Stimulated activated CD8-positive, alpha-beta memory T cell treated with anti-CD3 and anti-CD28 coated beads, Interleukin-4, amount 100 ng/mL, for 24 hours (primary cell): ENCODE data around the gene FUZ.

ENCODE experiments used
- DNase-seq: peaks from one replicate; pipeline ENCODE4 v3.0.0-alpha.2; 2020; ENCODE audit warnings: low read depth

FUZ gene

DNA sequence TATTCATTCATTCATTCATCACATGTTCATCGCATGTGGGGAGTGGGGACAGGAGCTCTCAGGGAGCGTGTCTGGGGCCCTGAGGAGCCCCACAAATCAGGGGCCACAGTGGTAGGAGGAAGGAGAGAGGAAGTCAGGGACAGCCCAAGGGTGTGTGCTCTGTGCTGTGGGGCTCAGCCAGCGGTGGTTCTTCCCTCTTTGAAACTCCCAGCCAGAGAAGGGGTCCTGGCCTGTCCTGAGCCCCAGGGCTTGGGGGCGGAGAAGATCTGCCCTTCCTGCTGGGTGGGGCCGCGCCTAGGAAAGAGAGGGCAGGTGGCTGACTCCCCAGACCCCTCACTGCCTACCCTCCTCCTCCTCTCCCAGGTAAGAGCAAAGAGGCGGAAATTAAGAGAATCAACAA is 31.7 kb downstream of the FUZ start:
- DNase-seq: no peak

DNA sequence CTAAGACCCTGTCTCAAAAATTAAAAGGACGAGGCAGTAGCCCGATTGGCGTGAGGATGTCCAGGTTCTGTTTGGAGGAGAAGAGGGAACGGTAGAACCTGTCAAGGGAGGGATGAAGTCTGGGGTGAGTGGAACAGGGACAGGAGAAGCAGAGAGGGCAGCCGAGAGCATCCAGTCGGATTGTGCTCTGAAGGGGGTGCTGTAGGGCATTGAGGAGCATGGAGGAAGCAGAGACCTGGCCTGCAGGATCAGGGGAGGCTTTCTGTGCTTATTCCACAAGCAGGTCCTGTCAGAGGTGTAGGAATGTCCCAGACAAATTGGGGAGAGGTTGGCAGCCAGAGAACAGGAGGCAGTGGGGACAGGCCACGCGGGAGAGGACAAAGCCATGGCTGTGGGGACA is 32.2 kb downstream of the FUZ start:
- DNase-seq: no peak

DNA sequence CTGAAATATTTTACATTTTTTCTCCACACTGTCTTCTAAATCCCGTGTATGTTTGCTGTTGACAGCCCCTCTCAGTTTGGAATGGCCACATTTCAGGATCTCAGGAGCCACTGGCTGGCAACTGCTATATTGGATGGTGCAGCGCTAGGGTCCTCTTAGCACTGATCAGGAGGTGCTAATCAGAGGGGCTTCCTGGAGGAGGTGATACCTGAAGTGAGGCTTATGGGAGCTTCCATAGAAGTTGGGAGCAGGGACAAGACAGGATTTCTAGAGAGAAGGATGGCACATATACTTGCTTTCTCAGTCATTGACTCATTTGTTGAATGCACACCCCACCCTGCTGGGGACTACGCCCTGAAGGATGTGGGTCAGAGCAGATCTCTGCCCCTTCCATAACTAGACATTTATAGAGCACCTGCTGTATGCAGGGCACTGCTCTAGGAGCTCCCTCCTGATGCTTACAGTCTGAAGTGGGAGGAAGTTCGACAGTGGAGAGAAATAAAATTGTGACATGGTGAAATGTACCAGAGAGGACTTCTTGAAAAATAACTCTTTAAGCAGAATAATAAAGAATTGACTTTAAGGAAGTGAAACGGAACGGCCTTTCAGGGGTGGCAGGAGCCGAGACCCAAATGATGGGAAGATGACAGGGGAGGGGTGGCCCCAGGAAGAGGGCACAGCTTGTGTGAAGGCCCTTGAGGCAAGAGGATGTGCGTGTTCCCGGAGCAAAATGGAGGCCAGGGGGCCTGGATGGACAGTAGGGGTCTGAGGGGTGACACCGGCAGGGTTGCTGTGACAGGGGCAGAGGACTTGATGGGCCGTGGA is 33.1 kb downstream of the FUZ start:
- no peak for DNase-seq

DNA sequence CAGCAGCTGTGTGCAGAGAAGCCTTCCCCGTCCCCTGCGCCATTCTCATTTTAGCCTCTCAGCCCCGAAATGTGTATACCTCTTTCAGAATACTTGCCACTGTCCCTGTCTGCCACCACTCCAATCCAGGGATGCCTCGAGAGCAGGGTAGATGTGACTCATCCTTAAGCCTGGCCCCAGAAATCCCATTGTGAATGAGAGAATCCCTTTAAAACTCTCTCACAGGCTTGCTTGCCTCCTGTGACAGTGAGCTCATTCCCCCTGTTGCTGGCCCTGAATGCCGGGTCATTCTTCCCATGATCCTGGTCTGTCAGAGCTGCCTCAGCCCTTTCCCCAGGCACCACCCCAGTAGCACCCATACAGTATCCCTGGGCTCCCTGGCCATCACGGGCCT is 36.7 kb downstream of the FUZ start:
- DNase-seq: no peak

DNA sequence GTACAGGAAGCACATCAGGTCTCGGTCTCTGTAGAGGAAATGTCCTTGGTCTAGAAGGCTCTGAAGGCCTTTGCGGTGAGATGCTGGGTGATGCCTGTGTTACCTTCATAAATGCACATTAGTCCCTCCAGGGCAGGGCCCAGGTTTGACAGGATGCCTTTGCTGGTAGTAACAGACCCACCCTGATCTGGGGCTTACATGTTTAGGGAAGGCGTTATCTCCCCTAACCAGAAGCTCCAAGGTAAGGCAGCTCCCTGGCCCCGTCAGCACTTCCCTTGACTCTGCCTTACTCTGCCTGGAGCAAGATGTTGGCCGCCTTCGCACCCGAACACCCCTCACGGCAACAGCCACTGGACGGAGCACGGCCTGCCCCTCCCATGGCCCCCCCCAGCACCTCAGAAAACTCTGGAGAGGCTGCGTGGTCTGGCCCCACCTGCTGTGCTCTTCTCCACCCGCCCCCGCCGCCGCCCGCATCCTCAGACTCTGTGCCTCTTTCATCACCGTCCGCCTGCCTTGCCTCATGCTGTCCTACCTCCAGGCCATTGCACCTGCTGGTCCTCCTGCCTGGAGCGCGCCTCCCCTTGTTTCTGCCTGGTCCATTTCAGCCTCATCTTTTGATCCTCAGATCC is 37.2 kb downstream of the FUZ start:
- no peak for DNase-seq

DNA sequence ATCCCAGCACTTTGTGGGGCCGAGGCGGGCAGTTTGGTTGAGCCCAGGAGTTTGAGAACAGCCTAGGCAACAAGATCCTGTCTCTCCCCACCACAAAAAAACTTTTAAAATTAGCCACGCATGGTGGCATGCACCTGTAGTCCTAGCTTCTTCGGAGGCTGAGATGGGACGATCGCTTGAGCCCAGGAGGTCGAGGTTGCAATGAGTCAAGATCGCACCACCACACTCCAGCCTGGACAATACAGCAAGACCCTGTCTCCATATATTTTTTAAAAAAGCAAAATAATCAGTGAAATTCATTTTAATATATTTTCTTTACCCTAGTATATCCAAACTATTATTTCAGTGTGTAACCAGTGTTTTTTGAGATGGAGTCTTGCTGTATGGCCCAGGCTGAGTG is 38.1 kb downstream of the FUZ start:
- no peak for DNase-seq

DNA sequence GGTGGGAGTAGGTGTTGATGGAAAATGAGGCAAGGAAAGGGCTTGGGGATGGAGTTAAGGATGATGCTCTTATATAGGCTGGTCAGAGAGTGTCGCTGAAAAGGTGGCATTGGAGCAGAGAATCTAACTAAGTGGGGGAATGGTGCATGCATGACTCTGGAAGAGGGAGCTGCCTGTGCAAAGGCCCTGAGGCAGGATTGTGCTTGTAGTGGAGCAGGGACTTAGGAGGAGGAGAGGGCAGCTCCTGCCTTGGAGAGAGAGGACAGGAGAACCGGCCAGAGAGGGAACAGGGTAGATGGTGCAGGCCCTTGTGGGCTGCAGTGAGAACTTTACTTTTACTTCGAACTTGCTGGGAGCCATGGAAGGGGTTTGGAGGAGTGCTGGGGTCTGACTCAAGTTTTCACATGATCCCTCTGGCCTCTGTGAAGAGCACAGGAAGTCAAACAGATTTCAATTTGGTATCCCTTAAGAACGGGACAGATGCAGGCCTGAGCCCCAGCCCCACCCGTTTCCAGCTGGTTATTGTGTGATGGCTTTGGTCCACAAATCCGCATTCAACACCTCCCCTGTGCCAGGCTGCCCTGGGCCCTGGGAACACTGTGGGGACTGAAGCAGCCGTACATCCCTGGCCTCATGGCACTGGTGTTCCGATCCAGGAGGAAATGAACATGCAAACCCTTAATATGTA is 39.3 kb downstream of the FUZ start:
- no peak for DNase-seq

DNA sequence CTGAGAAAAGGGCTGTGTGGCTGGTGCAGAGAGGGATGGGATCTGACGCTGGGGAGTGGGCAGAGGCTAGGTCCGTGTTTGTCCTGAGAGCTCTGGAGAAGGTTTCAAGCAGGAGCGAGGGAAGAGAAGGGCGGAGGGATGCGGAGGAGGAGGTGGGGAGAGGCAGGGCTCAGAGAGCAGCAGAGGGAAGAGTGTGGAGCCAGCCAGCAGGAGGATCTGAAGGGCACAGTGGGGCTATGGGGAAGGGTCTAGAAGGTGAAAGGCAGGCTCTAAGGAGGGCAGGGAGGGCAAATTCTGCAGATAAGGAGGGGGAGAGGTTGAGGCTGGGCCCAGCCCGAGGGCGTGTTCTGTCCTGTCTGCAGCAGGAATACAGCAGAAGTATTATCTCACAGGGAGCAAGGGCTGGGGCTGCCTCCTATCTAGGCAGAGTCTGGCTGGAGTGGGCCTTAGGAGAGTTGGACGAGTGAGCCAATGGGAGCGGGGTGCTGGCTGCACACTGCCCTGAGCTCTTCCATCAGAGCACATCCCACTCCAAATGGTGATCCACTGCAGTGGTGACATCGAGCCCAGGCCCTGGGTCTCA is 40.2 kb downstream of the FUZ start:
- no peak for DNase-seq

DNA sequence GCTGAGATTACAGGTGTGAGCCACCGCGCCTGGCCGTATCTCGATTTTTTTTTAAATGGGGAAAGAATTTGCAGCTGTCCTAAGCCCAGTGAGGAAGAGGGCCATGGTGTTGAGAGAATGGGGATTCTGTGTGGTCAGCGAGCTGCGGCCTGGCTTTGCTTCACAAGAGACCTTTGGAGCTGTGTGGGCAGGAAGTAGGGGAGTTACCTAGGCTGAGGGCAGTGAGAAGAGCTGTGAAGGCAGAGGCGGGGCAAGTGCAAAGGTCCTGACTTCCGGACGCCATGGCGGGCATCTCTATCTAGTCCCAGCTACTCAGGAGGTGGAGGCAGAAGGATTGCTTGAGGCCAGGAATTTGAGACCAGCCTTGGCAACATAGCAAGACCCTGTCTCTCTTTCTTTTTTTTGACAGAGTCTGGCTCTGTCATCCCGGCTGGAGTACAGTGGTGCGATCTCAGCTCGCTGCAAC is 41.4 kb downstream of the FUZ start:
- no peak for DNase-seq

DNA sequence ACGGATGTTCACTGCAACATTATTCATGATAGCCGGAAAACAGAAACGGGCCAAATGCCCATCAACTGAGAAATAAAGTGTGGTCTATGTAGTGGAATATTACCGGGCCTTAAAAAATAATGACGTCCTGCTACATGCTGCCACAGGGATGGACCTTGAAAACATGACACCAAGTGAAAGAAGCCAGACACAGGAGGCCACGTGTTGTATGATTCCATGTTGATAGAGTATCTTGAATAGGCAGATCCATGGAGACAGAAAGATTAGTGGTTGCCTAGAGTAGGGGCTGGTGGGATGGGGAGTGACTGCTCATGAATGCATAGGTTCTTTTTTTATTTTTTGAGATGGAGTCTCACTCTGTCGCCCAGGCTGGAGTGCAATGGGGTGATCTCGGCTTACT is 42.6 kb downstream of the FUZ start:
- DNase-seq: no peak

DNA sequence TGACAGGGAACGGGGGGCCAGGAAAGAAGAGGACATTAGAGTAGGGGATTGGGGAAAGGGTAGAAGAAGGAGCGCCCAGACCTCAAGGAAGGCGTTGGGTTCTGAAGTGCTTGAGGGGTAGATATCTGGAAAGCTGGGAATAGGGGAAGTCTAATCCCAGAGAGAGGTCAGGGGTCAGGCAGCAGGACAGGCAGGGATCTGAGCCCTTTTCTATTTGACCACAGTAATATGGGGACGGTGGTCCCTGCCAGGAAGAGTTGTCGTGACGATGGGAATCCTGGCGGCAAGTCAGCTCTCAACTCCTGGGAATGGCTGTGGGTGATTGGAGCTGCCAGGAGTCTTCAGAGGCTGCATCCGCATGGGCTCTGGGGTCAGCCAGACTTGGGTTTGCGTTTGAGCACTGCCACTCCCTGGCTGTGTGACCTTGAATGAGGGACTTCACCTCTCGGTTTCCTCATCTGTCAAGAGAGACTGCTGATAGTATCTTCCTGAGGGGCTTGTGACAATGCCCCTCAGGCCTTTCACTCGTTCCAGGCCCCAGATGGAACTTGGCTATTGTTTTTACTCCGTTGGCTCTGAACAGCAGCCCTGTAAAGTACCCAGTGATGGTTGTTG is 45.0 kb downstream of the FUZ start:
- DNase-seq: no peak

DNA sequence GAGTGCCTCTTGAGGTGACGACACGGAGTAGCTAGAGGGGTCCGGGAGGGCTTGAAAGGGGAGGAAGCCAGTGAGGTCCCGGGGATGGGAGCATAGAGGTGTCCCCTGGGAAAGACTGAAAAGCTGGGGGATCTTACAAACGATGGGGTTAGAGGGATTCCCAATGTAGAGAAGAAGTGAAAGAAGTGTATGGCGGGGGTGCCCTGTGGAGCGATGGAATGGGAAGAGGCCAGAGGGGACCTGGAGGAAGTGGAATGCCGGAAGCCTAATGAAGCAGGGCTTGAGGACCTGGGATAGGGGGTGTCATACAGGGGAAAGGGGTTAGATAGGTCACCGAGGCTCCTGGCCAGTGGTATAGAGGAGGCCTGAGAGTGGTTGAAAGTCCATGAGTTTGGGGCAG is 45.7 kb downstream of the FUZ start:
- DNase-seq: no peak

DNA sequence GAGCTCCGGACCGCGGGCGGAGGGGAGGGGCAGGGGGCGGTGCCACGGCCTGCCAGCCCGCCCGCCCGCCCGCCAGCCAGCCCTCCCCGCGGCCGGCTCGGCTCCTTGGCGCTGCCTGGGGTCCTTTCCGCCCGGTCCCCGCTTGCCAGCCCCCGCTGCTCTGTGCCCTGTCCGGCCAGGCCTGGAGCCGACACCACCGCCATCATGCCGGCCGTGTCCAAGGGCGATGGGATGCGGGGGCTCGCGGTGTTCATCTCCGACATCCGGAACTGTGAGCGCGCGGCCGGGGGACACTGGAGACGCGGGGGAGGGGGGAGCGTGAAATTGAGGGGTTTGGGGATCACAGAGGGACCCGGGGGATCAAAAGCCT is 46.2 kb downstream of the FUZ start, which contains the start of gene AP2A1:
Gene AP2A1, plus strand, starts transcription at position 72 of the 370 bp plus-strand sequence. Its CDS starts 133 bp downstream, at position 205.
- no peak for DNase-seq

DNA sequence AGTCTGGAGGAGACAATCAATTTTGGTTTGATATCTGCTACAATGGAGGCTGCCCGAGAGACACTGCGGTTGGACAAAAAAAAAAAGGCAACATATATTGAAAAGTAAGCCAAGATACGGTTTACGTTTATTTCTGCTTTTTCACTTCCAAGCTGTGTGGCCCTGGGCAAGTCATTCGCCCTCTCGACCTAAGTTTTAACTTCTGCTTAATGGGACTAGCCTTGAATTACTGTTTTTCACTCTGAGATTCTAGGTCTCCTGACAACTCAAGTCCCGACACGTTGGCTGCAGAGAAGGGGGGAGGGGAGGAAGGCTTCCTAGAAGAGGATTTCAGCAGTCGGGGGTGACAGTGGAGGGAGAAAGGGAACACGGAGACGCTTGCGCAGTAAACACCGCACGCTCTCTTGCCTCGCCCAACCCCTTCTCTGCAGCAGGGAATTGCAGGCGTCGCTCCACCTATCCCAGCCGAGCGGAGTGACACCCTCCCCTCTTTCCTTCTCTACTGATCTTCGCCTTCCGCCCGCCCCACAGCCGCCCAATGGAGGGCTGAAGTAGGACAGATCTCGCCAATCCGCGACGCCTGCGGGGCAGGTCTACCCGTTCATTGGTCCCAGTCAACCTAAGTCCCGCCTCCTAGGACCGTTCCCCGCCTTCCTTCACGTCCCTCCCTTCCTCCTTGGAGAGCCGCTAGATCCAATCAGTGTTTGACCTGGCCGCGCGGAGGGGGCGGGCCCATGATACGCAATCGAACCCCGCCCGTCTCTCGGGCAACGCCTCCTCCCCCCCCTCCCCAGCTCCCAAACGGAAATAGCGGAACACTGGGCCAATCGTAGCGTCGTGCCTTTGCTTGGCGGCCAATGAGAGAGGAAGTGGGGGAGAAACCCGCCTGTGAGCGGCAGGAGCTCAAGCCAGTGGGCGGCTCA is 46.8 kb downstream of the FUZ start:
- peak; percentile 97 for DNase-seq

DNA sequence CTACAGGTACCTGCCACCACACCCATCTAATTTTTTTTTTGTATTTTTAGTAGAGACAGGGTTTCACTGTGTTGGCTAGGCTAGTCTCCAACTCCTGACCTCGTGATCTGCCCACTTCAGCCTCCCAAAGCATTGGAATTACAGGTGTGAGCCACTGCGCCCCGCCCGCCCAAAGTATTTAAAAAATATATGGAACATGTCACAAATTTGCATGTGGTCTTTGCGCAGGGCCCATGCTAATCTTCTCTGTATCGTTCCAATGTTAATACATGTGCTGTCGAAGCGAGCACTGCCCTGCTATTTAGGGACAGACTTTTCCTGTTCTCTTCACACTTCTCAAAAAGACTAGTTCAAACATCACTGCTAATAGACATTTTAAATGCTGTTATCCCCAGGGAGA is 48.8 kb downstream of the FUZ start:
- DNase-seq: no peak

DNA sequence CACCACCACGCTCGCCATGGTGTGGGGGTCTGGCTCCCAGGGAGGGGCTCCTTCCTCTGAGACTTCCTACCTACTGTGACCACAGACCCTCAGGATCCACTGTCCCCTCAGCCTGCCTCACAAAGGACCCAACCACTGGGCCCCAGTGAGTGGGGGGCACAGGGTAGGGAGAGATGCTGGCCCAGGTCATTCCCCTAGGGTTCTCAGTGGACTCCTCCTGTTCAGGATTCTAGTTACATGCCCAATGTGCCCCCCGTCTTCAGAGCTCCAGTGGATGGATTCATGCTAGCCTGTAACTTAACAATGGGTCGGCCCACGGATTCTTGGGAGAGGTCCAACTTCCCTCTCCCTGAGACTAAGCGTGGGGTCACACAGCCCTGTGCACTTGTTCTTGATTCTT is 49.9 kb downstream of the FUZ start, which contains the start of gene TSKS:
Gene TSKS, minus strand, starts transcription at position 77 of the 400 bp plus-strand sequence. Its CDS starts 59 bp downstream, at position 18.
- DNase-seq: no peak

DNA sequence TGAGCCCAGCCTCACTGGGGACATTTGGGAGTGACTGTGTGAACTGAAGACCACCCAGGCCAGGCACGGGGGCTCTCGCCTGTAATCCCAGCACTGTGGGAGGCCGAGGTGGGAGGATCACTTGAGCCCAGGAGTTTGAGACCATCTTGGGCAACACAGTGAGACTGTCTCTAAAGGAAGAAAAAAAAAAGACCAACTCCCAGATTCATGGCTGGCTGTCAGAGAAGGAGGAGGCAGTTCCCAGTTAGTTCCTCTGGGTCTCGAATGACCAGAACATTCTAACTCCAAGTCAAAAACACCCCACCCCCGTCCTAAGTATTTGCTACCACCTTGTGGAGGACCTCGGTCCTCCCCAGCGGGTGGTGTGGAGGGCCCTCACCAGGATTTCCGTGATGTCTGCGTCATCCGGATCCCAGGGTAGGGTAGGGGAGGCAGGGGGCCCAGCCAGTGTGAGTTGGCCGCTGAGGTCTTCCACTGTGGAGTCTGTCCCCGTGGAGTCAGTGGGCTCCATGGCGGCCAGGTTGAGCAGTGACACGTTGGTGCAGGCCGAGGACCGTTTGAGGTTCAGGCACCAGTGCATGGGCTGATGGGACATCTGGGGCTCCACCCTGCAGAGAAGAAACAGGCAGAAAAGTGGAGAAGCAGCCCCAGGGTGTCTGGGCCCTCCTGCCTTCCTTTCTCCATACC is 51.3 kb downstream of the FUZ start:
- DNase-seq: no peak

DNA sequence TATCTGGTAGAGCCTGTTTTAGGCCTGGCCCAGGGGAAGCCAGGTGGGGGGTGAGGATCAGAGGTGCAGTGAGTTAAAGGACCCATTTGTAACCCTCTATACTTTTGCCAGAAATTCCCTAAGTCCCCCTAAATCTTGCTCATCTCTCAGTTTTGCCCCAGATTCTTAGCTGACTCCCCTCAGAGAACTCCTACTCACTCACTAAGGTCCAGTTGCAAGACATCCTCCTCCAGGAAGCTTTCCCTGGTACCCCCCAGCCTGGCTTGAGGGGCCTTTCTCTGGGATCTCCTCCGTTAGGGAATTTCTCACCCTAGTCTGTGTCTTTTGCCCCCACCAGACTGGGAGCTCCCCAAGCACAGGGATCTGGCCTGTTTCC is 51.9 kb downstream of the FUZ start:
- no peak for DNase-seq

DNA sequence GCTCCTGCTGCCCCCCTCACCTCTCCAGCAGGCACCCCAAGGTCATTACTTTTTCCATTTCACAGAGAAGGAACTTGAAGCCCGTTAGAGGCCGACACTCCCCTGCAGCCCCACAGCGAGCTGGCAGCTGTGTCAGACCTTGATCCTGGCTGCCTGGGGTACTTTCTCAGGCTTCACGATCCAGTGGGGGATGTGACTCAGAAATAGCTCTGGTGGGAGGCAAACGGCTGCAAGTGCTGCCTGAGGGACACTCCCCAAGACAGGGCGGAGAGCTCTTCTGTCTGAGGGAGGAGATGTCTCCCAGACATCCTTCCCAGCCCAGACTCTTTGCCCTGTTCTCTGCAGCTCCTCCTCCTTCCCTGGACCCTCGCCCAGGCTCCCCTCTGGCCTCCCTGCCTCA is 54.8 kb downstream of the FUZ start:
- DNase-seq: no peak
